Adipose tissue (tissue), 3 donors: ENCODE measurements around the gene NIM1K. TPM values are rescaled to one million over a fixed set of nuclear protein-coding genes. Genes with fewer than 3 reads are reported as not detected.
"Not testable (repeated sequence)": the region's sequence is repeated elsewhere in the genome, so short reads cannot be mapped to it uniquely, and the experiment has no call there.

Source experiments
- H3K27ac ChIP-seq: one replicate; pipeline ENCODE4 v1.5.1; 2013; ENCODE audit warnings: low read depth, low read length
- polyA plus RNA-seq, 3 donors: library from polyadenylated mRNA; stranded (reverse); fragments of 200-250 nt; gene quantifications; one replicate each; pipeline ENCODE4 v1.2.3, GENCODE V29; 2013
- donor health status: healthy with polysubstance abuse.
- donor health status: Bipolar disorder and iron deficiency.
- donor health status: healthy.

NIM1K gene
- polyA plus RNA-seq, 3 donors, result 0.20 to 0.34 (median 0.33) TPM

GRCh38 chr5:43325624-43326023, 133.6 kb downstream of the NIM1K start:
- not testable (repeated sequence) for H3K27ac ChIP-seq

Other genes with a start within 250 kb of the NIM1K start
- gene ANXA2R, start 151.9 kb upstream of the NIM1K start, polyA plus RNA-seq, result 1 to 10 TPM; 1.1 to 5.8 (median 3.1) TPM
- gene ZNF131, start 71.3 kb upstream of the NIM1K start, polyA plus RNA-seq, result 10 to 100 TPM in 2 of 3 donors, 1 to 10 TPM in 1; 8.5 to 32.4 (median 16.0) TPM
- gene HMGCS1, start 121.2 kb downstream of the NIM1K start, polyA plus RNA-seq, result 10 to 100 TPM; 15.5 to 33.7 (median 15.9) TPM
- gene CCL28, start 220.2 kb downstream of the NIM1K start, polyA plus RNA-seq, result 1 to 10 TPM; 1.9 to 2.7 (median 2.4) TPM